HepG2 (cell line): ENCODE results near the gene MYO5B.

ENCODE experiments used
- HMG20A ChIP-seq: IDR thresholded peaks from 2 replicates; pipeline ENCODE4 v1.6.1; 2016; ENCODE audit warnings: borderline replicate concordance
- POLR2AphosphoS2 ChIP-seq: IDR thresholded peaks from 2 replicates; pipeline ENCODE4 v1.6.1; 2011; ENCODE audit warnings: low read depth, low read length, improper control_type of control experiment
- RAD21 ChIP-seq: fragments of 450-650 bp; formaldehyde crosslinking; IDR thresholded peaks from 2 replicates; pipeline ENCODE4 v1.5.0; 2020; ENCODE audit warnings: mild to moderate bottlenecking
- RELA ChIP-seq: sonication (generic); formaldehyde crosslinking; IDR thresholded peaks from 2 replicates; pipeline ENCODE4 v1.4.0; 2020; ENCODE audit warnings: missing genetic modification reagents
- SAFB2 ChIP-seq: sonication (generic); formaldehyde crosslinking; IDR thresholded peaks from 2 replicates; pipeline ENCODE4 v1.5.1; 2020; ENCODE audit warnings: missing genetic modification reagents, low read depth, mild to moderate bottlenecking, borderline replicate concordance
- SRSF1 ChIP-seq: fragments of 200-400 bp; formaldehyde crosslinking; optimal IDR thresholded peaks from 2 replicates; pipeline ENCODE3; 2017; ENCODE audit warnings: mild to moderate bottlenecking, low read depth, low read length, moderate library complexity
- ZFP82 ChIP-seq: sonication (generic); formaldehyde crosslinking; IDR thresholded peaks from 2 replicates; pipeline ENCODE4 v1.5.1; 2020; ENCODE audit warnings: mild to moderate bottlenecking, missing genetic modification reagents, borderline replicate concordance
- ZNF256 ChIP-seq: sonication (generic); formaldehyde crosslinking; conservative IDR thresholded peaks from 2 replicates; pipeline ENCODE4 v1.4.0; 2020; ENCODE audit warnings: missing genetic modification reagents
- ZNF547 ChIP-seq: sonication (generic); formaldehyde crosslinking; IDR thresholded peaks from 2 replicates; pipeline ENCODE4 v1.5.1; 2020; ENCODE audit warnings: mild to moderate bottlenecking, missing genetic modification reagents
- TF ChIP-seq, protein P1 (sequence below): fragments of 450-650 bp; IDR thresholded peaks from 2 replicates; pipeline ENCODE4 v1.6.1; 2017; ENCODE audit warnings: mild to moderate bottlenecking
- TF ChIP-seq, protein P2 (sequence below): sonication (generic); formaldehyde crosslinking; IDR thresholded peaks from 2 replicates; pipeline ENCODE4 v1.5.0; 2020; ENCODE audit warnings: mild to moderate bottlenecking, missing genetic modification reagents, moderate library complexity
- TF ChIP-seq, protein P3 (sequence below): IDR thresholded peaks from 2 replicates; pipeline ENCODE4 v1.6.1; 2016; ENCODE audit warnings: low read depth, missing genetic modification reagents, missing compliant biosample characterization
- TF ChIP-seq, protein P4 (sequence below): sonication (generic); formaldehyde crosslinking; conservative IDR thresholded peaks from 2 replicates; pipeline ENCODE4 v1.4.0; 2020; ENCODE audit warnings: missing genetic modification reagents
- TF ChIP-seq, protein P5 (sequence below): sonication (generic); formaldehyde crosslinking; IDR thresholded peaks from 2 replicates; pipeline ENCODE4 v1.4.0; 2020; ENCODE audit warnings: missing genetic modification reagents

DNA sequence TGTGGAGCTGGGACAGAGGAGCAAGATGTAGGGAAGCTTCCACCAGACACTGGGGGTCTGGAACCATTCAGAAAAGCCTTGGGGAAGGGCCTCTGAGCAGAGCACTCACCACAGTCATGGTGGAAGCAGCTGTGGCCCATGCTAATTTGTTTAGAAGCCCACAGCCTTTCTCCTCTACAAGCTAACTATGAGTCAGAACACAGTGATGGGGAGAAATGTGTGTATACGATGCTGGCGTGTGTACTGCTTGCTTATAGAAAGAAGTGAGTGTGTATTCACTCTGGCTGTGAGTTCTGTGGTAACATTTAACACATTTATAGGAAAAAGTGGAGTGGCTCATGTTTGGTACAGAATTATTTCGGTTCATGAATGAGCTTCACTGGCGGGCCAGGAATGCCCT lies 224.6 kb downstream of the MYO5B start:
- no peak for TF ChIP-seq RELA (CRISPR knock-in tag)
- no peak for TF ChIP-seq POLR2AphosphoS2
- TF ChIP-seq ZNF256 (CRISPR knock-in tag), result no peak
- TF ChIP-seq, protein P1, sequence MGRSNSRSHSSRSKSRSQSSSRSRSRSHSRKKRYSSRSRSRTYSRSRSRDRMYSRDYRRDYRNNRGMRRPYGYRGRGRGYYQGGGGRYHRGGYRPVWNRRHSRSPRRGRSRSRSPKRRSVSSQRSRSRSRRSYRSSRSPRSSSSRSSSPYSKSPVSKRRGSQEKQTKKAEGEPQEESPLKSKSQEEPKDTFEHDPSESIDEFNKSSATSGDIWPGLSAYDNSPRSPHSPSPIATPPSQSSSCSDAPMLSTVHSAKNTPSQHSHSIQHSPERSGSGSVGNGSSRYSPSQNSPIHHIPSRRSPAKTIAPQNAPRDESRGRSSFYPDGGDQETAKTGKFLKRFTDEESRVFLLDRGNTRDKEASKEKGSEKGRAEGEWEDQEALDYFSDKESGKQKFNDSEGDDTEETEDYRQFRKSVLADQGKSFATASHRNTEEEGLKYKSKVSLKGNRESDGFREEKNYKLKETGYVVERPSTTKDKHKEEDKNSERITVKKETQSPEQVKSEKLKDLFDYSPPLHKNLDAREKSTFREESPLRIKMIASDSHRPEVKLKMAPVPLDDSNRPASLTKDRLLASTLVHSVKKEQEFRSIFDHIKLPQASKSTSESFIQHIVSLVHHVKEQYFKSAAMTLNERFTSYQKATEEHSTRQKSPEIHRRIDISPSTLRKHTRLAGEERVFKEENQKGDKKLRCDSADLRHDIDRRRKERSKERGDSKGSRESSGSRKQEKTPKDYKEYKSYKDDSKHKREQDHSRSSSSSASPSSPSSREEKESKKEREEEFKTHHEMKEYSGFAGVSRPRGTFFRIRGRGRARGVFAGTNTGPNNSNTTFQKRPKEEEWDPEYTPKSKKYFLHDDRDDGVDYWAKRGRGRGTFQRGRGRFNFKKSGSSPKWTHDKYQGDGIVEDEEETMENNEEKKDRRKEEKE, result no peak
- TF ChIP-seq SRSF1, result no peak
- TF ChIP-seq ZFP82 (CRISPR knock-in tag), result no peak
- TF ChIP-seq RAD21 (CRISPR knock-in tag), result no peak
- TF ChIP-seq, protein P2, sequence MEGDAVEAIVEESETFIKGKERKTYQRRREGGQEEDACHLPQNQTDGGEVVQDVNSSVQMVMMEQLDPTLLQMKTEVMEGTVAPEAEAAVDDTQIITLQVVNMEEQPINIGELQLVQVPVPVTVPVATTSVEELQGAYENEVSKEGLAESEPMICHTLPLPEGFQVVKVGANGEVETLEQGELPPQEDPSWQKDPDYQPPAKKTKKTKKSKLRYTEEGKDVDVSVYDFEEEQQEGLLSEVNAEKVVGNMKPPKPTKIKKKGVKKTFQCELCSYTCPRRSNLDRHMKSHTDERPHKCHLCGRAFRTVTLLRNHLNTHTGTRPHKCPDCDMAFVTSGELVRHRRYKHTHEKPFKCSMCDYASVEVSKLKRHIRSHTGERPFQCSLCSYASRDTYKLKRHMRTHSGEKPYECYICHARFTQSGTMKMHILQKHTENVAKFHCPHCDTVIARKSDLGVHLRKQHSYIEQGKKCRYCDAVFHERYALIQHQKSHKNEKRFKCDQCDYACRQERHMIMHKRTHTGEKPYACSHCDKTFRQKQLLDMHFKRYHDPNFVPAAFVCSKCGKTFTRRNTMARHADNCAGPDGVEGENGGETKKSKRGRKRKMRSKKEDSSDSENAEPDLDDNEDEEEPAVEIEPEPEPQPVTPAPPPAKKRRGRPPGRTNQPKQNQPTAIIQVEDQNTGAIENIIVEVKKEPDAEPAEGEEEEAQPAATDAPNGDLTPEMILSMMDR, result no peak
- TF ChIP-seq, protein P3, sequence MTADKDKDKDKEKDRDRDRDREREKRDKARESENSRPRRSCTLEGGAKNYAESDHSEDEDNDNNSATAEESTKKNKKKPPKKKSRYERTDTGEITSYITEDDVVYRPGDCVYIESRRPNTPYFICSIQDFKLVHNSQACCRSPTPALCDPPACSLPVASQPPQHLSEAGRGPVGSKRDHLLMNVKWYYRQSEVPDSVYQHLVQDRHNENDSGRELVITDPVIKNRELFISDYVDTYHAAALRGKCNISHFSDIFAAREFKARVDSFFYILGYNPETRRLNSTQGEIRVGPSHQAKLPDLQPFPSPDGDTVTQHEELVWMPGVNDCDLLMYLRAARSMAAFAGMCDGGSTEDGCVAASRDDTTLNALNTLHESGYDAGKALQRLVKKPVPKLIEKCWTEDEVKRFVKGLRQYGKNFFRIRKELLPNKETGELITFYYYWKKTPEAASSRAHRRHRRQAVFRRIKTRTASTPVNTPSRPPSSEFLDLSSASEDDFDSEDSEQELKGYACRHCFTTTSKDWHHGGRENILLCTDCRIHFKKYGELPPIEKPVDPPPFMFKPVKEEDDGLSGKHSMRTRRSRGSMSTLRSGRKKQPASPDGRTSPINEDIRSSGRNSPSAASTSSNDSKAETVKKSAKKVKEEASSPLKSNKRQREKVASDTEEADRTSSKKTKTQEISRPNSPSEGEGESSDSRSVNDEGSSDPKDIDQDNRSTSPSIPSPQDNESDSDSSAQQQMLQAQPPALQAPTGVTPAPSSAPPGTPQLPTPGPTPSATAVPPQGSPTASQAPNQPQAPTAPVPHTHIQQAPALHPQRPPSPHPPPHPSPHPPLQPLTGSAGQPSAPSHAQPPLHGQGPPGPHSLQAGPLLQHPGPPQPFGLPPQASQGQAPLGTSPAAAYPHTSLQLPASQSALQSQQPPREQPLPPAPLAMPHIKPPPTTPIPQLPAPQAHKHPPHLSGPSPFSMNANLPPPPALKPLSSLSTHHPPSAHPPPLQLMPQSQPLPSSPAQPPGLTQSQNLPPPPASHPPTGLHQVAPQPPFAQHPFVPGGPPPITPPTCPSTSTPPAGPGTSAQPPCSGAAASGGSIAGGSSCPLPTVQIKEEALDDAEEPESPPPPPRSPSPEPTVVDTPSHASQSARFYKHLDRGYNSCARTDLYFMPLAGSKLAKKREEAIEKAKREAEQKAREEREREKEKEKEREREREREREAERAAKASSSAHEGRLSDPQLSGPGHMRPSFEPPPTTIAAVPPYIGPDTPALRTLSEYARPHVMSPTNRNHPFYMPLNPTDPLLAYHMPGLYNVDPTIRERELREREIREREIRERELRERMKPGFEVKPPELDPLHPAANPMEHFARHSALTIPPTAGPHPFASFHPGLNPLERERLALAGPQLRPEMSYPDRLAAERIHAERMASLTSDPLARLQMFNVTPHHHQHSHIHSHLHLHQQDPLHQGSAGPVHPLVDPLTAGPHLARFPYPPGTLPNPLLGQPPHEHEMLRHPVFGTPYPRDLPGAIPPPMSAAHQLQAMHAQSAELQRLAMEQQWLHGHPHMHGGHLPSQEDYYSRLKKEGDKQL (CRISPR knock-in tag), result no peak
- TF ChIP-seq SAFB2 (CRISPR knock-in tag), result no peak
- no peak for TF ChIP-seq HMG20A (CRISPR knock-in tag)
- TF ChIP-seq, protein P4, sequence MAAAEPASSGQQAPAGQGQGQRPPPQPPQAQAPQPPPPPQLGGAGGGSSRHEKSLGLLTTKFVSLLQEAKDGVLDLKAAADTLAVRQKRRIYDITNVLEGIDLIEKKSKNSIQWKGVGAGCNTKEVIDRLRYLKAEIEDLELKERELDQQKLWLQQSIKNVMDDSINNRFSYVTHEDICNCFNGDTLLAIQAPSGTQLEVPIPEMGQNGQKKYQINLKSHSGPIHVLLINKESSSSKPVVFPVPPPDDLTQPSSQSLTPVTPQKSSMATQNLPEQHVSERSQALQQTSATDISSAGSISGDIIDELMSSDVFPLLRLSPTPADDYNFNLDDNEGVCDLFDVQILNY (CRISPR knock-in tag), result no peak
- TF ChIP-seq, protein P5, sequence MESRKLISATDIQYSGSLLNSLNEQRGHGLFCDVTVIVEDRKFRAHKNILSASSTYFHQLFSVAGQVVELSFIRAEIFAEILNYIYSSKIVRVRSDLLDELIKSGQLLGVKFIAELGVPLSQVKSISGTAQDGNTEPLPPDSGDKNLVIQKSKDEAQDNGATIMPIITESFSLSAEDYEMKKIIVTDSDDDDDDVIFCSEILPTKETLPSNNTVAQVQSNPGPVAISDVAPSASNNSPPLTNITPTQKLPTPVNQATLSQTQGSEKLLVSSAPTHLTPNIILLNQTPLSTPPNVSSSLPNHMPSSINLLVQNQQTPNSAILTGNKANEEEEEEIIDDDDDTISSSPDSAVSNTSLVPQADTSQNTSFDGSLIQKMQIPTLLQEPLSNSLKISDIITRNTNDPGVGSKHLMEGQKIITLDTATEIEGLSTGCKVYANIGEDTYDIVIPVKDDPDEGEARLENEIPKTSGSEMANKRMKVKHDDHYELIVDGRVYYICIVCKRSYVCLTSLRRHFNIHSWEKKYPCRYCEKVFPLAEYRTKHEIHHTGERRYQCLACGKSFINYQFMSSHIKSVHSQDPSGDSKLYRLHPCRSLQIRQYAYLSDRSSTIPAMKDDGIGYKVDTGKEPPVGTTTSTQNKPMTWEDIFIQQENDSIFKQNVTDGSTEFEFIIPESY, result no peak
- no peak for TF ChIP-seq ZNF547 (CRISPR knock-in tag)
